GM12872 (cell line): ENCODE measurements around the gene RGMB.

ENCODE experiments used
- TF ChIP-seq, protein P1 (sequence below): IDR thresholded peaks from 3 replicates; pipeline ENCODE4 v1.5.1; 2011; ENCODE audit warnings: low read depth, mild to moderate bottlenecking, low read length, moderate library complexity; ENCODE audit not compliant: insufficient read depth

RGMB gene

DNA sequence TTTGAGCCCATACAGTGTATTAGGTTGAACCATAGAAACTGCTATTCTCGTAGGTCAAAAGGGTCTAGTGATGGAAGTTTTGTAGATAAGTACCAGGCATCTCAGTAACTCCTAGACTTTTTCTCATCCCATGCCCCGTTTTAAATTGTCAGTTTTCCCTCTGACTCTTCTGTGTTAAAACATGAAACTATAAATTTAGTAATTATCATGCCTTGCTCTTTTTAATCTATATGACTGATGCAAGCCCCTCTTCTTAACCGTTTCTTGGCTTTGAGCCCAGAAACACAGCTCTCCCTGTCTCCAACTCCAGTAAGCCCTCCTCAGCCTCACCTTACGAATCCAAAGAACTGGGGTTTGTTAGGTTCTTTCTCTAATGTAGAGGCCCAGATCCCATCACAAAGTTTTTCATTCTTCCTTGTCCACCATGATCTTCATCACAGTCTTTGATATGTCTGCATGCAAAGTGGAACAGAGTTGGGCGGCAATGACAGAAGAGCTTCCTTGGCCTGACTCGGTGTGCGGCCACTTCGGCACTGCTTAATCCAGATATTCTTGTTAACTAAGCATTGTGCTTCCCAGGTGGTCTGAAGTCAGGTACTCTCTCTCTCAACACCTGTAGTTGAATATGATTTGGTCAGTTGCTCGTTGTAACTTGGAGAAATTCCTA is 21.1 kb downstream of the RGMB start:
- TF ChIP-seq, protein P1, sequence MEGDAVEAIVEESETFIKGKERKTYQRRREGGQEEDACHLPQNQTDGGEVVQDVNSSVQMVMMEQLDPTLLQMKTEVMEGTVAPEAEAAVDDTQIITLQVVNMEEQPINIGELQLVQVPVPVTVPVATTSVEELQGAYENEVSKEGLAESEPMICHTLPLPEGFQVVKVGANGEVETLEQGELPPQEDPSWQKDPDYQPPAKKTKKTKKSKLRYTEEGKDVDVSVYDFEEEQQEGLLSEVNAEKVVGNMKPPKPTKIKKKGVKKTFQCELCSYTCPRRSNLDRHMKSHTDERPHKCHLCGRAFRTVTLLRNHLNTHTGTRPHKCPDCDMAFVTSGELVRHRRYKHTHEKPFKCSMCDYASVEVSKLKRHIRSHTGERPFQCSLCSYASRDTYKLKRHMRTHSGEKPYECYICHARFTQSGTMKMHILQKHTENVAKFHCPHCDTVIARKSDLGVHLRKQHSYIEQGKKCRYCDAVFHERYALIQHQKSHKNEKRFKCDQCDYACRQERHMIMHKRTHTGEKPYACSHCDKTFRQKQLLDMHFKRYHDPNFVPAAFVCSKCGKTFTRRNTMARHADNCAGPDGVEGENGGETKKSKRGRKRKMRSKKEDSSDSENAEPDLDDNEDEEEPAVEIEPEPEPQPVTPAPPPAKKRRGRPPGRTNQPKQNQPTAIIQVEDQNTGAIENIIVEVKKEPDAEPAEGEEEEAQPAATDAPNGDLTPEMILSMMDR, result no peak

DNA sequence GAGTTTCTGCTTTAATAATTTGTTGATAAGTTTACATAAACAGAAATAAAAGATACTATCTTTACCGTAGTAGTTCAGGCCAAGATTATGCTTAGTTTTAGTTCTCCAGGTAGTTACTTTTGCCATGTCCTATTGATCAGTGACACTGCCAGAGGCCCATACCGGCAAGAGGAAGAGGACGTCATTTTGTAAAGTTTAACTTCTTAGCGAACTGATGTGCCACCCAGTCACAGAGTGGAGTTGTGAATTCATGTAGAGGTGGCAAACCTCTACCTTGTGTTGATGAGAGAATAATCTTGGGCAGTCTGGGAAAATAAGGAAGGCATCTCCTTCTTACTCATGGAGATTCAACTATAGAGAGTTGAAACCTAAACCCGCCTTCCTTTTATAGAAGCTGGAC is 21.8 kb downstream of the RGMB start:
- TF ChIP-seq, protein P1, result no peak

DNA sequence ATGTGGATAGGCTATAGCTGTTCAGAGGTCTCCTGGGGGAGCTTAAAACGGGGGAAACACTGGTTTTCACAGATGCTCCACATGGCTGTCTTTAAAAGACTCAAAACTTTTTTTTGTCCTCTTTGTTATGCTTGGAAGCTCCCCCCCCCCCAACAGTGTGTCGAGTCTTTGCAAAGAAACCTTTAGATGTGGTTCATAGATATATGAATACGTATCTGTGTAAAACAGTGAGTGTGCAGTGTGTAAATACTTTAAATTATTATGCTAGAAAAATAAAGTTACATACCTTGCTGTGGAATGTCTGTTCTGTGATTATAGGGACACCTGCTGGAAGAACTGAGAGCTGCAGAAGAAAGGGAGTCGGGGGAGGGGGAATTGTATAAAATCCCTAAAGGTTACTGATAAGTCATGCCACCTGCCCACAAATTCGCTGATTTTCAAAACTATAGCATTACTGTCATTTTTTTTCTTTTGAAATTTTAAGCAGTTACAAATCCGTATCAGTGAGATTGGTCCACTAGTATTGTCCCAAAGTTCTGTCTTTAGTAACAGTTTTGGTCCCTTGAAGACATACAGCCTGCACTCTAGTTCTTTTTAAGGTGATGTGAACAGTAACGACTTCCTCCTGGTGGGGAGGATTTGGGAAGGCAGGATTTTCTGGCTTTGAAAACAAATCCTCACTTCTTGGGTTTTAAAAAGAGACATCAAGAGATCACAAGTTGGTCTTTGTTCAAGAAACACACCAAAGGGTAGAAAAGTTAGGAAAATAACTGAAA is 22.9 kb downstream of the RGMB start:
- TF ChIP-seq, protein P1, result peak; percentile 69

DNA sequence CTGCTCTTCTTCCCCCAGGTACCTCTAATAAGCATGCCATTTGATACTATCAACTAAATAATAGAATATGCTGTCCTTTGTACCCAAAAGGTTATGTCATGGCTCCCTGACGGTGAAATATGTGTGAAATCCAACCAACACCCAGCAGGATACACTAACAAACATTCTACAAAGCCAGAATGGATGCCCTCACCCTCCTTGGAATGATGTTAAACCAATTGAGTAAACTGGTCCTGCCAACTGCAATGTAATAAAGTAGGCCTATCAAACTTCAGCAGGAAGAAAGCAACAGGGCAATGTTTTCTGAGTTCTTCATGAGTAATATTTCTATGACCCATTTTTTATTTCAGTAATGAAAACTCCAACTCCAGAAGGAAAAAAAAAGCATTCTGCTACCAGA is 24.9 kb downstream of the RGMB start:
- TF ChIP-seq, protein P1, result no peak

DNA sequence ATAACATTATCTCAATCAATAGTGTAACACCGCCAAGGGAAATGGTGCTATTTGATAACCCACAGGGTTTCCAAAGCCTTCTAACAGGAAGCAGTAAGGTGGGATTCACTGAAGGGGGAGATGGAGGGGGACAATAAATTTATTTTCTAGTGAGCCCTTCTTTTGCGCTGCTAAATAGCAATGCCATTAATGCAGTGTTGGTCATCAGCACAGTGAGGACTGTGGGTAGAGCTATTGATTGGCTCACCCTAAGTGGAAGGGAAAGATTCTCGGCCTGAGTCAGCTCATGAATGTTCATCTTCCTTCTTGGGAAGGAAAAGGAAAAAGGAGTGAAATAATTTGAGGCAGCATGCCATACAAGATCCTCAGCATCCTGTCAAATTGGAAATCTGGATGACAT is 25.4 kb downstream of the RGMB start:
- TF ChIP-seq, protein P1, result no peak

DNA sequence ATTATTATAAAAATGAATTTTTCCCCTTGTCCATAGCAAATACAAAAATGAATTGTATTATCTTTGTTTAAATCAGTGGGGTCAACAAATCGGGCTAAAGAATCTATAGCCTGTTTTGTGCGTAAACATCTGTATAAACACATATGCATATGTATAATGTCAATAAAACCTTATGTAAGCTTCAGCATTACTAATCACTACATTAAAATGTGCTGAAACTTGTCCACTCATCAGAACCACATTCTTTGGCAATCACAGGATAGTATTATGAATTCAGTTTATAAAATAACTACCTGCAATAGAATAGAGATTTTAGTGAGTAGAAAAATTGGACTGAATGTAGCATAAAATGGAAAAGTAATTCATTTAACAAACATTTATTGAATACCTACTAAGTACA is 30.6 kb downstream of the RGMB start:
- TF ChIP-seq, protein P1, result no peak

DNA sequence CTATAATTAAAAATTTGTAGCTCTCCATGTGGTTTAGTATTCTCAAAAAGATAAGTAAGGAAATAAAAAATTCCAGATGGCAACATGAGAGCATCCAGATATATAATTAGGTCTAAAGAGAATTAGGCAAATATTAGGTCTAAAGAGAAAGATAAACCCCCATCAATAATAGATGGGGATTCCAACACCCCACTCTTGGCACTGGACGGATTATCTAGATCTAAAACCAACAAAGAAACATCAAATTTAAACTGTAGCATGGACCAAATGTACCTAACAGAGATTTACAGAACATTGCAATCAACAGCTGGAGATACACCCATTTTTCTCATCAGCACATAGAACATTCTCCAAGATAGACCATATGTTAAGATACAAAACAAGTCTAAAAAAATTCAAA is 31.6 kb downstream of the RGMB start:
- TF ChIP-seq, protein P1, result no peak
